ENCODE measurements around the gene UBQLN4.

Gene UBQLN4

DNA sequence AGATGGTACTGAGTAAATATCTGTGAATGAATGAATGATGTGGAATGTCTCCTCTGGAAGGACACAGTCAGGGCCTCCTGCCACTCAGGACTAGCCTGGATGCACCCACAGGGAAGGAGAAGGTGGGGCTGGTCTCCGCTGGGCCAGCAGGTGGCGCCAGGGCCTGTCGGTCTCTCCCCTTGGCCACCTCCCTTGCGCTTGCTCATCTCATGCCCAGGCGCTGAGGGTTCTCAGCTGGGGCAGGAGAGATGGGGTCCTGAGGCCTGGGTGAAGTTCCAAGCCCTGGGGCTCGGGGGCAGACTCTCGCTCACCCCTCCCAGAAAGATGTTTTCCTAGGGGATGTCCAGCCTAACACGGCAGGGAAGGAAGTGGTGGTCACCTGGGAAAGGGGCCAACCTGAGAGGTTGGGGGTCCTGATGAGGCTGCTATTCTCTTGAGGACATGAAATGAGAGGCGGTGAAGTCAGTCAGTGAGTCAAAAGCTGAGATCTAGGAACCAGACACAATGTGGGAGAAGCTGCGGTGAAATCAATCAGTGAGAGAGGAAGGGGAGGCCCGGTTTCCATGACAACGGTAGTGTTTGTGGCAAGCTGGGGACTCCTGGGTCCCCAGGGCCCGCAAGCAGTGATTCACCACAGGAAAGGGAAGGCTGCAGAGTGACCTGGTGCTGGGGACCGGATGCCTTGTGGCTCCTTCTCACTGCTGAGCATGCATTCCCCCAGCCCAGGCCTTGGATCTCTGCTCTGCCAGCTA lies 43.2 kb upstream of the UBQLN4 start (continued):
- TF ChIP-seq PRDM10 (tag by site-specific recombination; IDR thresholded peaks at IDR 0.05), result peak; percentile 57; the same call in 1 of the 2 replicates
- peak; percentile 45; the same call in 1 of the 2 replicates for TF ChIP-seq GLIS1 (tag by site-specific recombination; IDR thresholded peaks at IDR 0.05)
- TF ChIP-seq HOXC10 (CRISPR knock-in tag; IDR thresholded peaks at IDR 0.05), result no peak
- TF ChIP-seq ZSCAN30 (tag by site-specific recombination; IDR thresholded peaks at IDR 0.05), result peak; percentile 40; the same call in 1 of the 2 replicates
- TF ChIP-seq REPIN1 (tag by site-specific recombination; IDR thresholded peaks at IDR 0.05; ENCODE audit: low read depth), result no peak
- peak; percentile 39; the same call in 1 of the 2 replicates for TF ChIP-seq SP7 (tag by site-specific recombination; IDR thresholded peaks at IDR 0.05)
- TF ChIP-seq, protein P1, sequence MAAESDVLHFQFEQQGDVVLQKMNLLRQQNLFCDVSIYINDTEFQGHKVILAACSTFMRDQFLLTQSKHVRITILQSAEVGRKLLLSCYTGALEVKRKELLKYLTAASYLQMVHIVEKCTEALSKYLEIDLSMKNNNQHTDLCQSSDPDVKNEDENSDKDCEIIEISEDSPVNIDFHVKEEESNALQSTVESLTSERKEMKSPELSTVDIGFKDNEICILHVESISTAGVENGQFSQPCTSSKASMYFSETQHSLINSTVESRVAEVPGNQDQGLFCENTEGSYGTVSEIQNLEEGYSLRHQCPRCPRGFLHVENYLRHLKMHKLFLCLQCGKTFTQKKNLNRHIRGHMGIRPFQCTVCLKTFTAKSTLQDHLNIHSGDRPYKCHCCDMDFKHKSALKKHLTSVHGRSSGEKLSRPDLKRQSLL (tag by site-specific recombination; IDR thresholded peaks at IDR 0.05), result no peak
- TF ChIP-seq ZNF558 (tag by site-specific recombination; IDR thresholded peaks at IDR 0.05), result no peak
- TF ChIP-seq ZNF140 (tag by site-specific recombination; IDR thresholded peaks at IDR 0.05), result no peak
- no peak for TF ChIP-seq ZBTB44 (tag by site-specific recombination; IDR thresholded peaks at IDR 0.05)
- TF ChIP-seq ZNF623 (tag by site-specific recombination; IDR thresholded peaks at IDR 0.05), result no peak
- TF ChIP-seq ZNF24 (tag by site-specific recombination; IDR thresholded peaks at IDR 0.05), result no peak
- TF ChIP-seq ZBTB11 (tag by site-specific recombination; conservative IDR thresholded peaks at IDR 0.05; ENCODE audit: low read depth), result no peak
- no peak for TF ChIP-seq YY2 (tag by site-specific recombination; IDR thresholded peaks at IDR 0.05)
- TF ChIP-seq ZBTB8A (tag by site-specific recombination; IDR thresholded peaks at IDR 0.05), result no peak
- TF ChIP-seq ZBTB48 (tag by site-specific recombination; IDR thresholded peaks at IDR 0.05), result peak; percentile 62; the same call in 1 of the 2 replicates
- TF ChIP-seq MYNN (tag by site-specific recombination; IDR thresholded peaks at IDR 0.05; ENCODE audit: borderline replicate concordance), result no peak
- TF ChIP-seq, protein P2, sequence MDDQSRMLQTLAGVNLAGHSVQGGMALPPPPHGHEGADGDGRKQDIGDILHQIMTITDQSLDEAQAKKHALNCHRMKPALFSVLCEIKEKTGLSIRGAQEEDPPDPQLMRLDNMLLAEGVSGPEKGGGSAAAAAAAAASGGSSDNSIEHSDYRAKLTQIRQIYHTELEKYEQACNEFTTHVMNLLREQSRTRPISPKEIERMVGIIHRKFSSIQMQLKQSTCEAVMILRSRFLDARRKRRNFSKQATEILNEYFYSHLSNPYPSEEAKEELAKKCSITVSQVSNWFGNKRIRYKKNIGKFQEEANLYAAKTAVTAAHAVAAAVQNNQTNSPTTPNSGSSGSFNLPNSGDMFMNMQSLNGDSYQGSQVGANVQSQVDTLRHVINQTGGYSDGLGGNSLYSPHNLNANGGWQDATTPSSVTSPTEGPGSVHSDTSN (CRISPR knock-in tag; IDR thresholded peaks at IDR 0.05), result 0 out of 2 replicates have a peak, but pooled peaks have one; percentile 19
- TF ChIP-seq ZNF133 (tag by site-specific recombination; IDR thresholded peaks at IDR 0.05), result no peak
- TF ChIP-seq, protein P3, sequence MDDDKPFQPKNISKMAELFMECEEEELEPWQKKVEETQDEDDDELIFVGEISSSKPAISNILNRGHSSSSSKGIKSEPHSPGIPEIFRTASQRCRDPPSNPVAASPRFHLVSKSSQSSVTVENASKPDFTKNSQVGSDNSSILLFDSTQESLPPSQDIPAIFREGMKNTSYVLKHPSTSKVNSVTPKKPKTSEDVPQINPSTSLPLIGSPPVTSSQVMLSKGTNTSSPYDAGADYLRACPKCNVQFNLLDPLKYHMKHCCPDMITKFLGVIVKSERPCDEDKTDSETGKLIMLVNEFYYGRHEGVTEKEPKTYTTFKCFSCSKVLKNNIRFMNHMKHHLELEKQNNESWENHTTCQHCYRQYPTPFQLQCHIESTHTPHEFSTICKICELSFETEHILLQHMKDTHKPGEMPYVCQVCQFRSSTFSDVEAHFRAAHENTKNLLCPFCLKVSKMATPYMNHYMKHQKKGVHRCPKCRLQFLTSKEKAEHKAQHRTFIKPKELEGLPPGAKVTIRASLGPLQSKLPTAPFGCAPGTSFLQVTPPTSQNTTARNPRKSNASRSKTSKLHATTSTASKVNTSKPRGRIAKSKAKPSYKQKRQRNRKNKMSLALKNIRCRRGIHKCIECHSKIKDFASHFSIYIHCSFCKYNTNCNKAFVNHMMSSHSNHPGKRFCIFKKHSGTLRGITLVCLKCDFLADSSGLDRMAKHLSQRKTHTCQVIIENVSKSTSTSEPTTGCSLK (tag by site-specific recombination; IDR thresholded peaks at IDR 0.05), result no peak
- peak; percentile 69; the same call in 1 of the 2 replicates for TF ChIP-seq KLF17 (tag by site-specific recombination; IDR thresholded peaks at IDR 0.05)
- no peak for TF ChIP-seq ZNF777 (tag by site-specific recombination; IDR thresholded peaks at IDR 0.05; ENCODE audit: borderline replicate concordance)
